Measurements from ENCODE around the gene YARS2. TPM values are rescaled to one million over a fixed set of nuclear protein-coding genes. Genes with fewer than 3 reads are reported as not detected.
"Not testable (repeated sequence)": the region's sequence is repeated elsewhere in the genome, so short reads cannot be mapped to it uniquely, and the experiment has no call there.

YARS2 gene
- total RNA-seq, 1 donor from 2014 or later, result 10.9 TPM

DNA sequence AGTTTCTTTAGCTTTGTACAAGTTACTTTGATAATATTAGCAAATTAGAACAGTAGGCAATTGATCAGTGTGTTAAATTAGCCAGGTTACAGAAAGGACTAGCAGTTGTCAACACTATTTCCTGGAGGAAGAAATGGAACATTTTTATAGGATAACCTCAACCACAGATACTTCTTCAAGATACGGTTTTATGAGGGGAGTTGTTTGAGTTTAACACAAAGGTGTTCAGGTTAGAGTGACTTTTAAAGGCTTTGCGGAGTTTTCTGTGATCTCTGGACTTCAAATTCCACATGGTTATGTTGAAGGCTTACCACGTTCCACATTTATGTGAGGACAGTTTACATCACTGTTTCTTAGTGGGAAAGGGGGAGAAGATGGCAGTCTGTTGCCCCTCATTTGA is 19.3 kb downstream of the YARS2 start:
- peaks cover 95% of the 10 kb centered on the region for H3K36me3 ChIP-seq
- no peaks in the 10 kb centered on the region for H3K9me3 ChIP-seq
- intact Hi-C loops (cut with DNase I), result no loop called here
- H3K27ac ChIP-seq, result no peak overlapping the region
- H3K27me3 ChIP-seq, result no peaks in the 10 kb centered on the region
- no peaks in the 10 kb centered on the region for H3K4me1 ChIP-seq
- no peak for ATAC-seq
- TF ChIP-seq, protein P1, sequence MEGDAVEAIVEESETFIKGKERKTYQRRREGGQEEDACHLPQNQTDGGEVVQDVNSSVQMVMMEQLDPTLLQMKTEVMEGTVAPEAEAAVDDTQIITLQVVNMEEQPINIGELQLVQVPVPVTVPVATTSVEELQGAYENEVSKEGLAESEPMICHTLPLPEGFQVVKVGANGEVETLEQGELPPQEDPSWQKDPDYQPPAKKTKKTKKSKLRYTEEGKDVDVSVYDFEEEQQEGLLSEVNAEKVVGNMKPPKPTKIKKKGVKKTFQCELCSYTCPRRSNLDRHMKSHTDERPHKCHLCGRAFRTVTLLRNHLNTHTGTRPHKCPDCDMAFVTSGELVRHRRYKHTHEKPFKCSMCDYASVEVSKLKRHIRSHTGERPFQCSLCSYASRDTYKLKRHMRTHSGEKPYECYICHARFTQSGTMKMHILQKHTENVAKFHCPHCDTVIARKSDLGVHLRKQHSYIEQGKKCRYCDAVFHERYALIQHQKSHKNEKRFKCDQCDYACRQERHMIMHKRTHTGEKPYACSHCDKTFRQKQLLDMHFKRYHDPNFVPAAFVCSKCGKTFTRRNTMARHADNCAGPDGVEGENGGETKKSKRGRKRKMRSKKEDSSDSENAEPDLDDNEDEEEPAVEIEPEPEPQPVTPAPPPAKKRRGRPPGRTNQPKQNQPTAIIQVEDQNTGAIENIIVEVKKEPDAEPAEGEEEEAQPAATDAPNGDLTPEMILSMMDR (IDR thresholded peaks at IDR 0.05), result no peak
- no peak overlapping the region for H3K4me3 ChIP-seq
- DNase-seq, result no peak

DNA sequence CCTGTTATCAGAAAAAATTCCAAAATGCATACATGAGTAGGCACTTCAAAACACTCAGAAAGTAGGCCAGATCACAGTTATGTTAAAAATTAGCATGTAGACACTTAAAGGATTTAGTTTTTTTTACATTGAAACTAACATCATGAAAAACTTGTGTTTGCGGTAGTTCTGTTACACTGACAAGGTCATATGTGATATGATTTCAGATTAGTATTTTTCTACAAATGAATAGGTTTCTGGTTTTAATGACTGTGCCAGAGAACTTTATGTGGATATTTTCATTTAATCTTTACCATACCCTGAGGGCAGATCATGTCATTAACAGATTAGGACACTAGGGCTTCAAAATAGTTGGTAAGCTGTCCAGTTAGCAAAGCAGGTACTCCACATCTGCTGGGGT is 20.7 kb downstream of the YARS2 start:
- no peak for DNase-seq
- intact Hi-C loops (cut with DNase I), result no loop called here

DNA sequence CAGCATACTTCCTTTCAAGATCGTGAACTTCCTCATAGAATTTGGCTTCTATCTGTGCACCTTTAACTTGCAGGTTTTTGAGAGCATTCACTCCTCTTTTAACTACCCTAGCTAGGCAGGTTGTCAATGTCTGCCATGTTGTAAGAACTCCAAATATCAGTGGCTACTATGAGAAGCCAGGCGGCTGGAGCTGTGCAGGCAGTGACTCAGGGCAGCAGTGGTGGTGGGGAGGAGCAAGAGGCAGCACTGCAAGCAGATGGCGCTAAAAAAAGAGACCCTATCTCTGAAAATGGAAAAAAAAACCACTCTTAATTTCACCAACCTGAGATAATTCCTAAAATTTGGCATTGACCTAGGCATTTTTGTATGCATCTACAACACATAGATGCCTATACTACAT is 28.5 kb downstream of the YARS2 start:
- Histone ChIP-seq H3K27ac (no peak overlapping the region), H3K4me3 (no peak overlapping the region), H3K4me1 (no peaks in the 10 kb centered on the region), H3K36me3 (peaks cover 85% of the 10 kb centered on the region), H3K27me3 (no peaks in the 10 kb centered on the region), H3K9me3 (no peaks in the 10 kb centered on the region)
- DNase-seq, result no peak
- TF ChIP-seq, protein P1 (IDR thresholded peaks at IDR 0.05), result no peak
- no peak for ATAC-seq
- intact Hi-C loops (cut with DNase I), result no loop called here

More for the DNA sequence above, 20.7 kb downstream of the YARS2 start:
- Histone ChIP-seq H3K9me3 (no peaks in the 10 kb centered on the region), H3K36me3 (peaks cover 93% of the 10 kb centered on the region), H3K4me3 (no peak overlapping the region), H3K27me3 (no peaks in the 10 kb centered on the region), H3K4me1 (no peaks in the 10 kb centered on the region), H3K27ac (no peak overlapping the region)
- TF ChIP-seq, protein P1 (IDR thresholded peaks at IDR 0.05), result no peak
- ATAC-seq, result no peak

DNA sequence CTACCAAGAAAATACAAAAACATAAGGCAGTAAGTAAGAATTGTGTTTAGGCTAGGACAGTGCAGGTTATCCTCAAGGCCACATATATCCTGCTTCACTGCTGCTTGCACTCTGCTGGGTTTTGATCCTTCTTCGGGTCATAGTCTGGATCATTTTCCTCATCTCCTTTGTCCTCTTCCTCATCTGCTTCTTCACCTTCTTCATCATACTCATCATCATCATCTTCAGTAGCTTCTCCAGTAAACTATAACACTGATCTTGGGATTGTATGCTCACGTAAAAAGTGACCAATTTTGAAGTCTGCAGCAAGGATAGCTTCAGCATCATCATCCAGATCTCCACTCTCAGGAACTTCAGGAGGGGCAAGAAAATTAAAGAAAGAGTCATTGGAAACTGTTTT is 29.4 kb downstream of the YARS2 start:
- Histone ChIP-seq H3K27me3 (no peaks in the 10 kb centered on the region), H3K36me3 (peaks cover 85% of the 10 kb centered on the region), H3K27ac (no peak overlapping the region), H3K4me1 (no peaks in the 10 kb centered on the region), H3K9me3 (no peaks in the 10 kb centered on the region), H3K4me3 (no peak overlapping the region)
- ATAC-seq (no peak), DNase-seq (no peak)
- TF ChIP-seq, protein P1 (IDR thresholded peaks at IDR 0.05), result no peak
- intact Hi-C loops (cut with DNase I), result no loop called here

DNA sequence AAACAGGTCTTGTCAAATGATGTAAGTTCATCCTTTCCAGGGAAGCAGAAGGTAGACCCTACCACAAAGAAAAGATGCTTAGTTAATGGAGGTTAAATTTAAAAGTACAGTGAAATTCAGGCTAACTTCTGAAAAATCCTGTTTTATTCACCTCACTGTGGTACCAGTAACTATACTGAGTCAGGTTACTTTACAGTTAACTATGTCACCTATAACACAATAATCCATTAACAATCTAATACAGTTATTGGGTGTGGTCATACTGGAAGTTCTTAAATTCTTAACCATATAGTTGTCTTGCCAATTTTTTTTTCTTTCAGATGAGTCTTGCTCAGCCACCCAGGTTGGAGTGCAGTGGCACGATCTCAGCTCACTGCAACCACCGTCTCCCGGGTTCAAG is 30.4 kb downstream of the YARS2 start:
- DNase-seq; ATAC-seq; H3K4me1 ChIP-seq; H3K9me3 ChIP-seq; H3K27ac ChIP-seq; H3K4me3 ChIP-seq; intact Hi-C loops (cut with DNase I); H3K27me3 ChIP-seq: not testable (repeated sequence)
- peaks cover 78% of the 10 kb centered on the region for H3K36me3 ChIP-seq

DNA sequence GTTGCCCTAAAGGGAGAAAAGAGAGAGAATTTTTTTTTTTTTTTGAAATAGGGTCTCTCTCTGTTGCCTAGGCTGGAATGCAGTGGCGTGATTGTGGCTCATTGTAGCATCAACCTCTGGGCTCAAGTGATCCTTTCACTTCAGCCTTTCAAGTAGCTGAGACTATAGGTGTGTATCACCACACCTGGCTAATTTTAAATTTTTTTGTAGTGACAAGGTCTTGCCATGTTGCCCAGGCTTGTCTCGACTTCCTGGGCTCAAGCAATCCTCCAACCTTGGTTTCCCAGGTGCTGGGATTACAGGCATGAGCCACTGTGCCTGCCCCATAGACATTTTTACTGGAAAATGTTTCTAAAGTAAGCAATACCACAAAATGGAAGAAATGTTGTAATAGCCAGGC is 36.8 kb downstream of the YARS2 start:
- Histone ChIP-seq H3K36me3 (peaks cover 48% of the 10 kb centered on the region), H3K4me1 (no peaks in the 10 kb centered on the region), H3K4me3 (no peak overlapping the region), H3K9me3 (no peaks in the 10 kb centered on the region), H3K27ac (no peak overlapping the region), H3K27me3 (no peaks in the 10 kb centered on the region)
- intact Hi-C loops (cut with DNase I), result no loop called here
- ATAC-seq (no peak), DNase-seq (no peak)
- TF ChIP-seq, protein P1 (IDR thresholded peaks at IDR 0.05), result no peak

Measured in upper lobe of right lung (tissue), 1 donor.